Measurements from ENCODE around the gene MBD5. TPM values are rescaled to one million over a fixed set of nuclear protein-coding genes. Genes with fewer than 3 reads are reported as not detected.

MBD5 gene
- total and polyA plus RNA-seq, 2 of the 4 experiments (the other 2 are of a cell fraction) = 9.8 to 14.2 TPM

DNA sequence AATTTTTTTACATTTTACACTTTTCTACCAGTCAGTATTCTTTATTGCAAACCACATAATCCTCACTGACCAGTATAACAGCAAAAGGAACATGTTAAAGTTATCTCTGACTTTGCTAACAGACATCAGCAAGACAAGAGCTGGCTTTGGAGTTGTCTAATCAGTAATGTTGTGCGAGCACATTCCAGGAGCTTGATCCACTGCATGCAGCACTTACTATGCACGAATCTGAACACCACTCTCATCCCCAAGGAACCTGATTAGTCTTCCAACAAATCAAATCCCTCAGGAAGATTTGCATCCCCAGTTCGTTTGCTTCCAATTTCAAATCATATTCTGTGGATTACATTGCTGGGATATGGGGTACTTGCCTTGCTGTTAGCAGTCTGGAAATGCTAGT is 354.3 kb downstream of the MBD5 start:
- dilution Hi-C loops (cut with HindIII; ENCODE audit: low sequenced_read_pairs, unreplicated experiment) = no loop called here
- CTCF ChIA-PET = interaction anchor here (0.9 kb wide), 1 partner anchor 36 kb away, joined by 3 read pairs; no protein-coding TSS in a partner anchor
- BruUV-seq (replicated peaks) = no TSS peak
- POLR2A ChIA-PET (ENCODE audit: unreplicated experiment) = no interaction called here
- Histone ChIP-seq H2BK5ac (ENCODE audit: low read depth, low read length, poor library complexity, severe bottlenecking) (no peak overlapping the region), H2BK20ac (ENCODE audit: low read depth, low read length) (no peak overlapping the region), H3K18ac (ENCODE audit: low read depth, low read length) (no peak overlapping the region), H3K27me3 (ENCODE audit: control insufficient read depth, insufficient read depth, low read length) (no peaks in the 10 kb centered on the region), H3K36me3 (ENCODE audit: control insufficient read depth, insufficient read depth, low read length) (no peaks in the 10 kb centered on the region), H3K4me2 (ENCODE audit: low read depth, low read length) (no peak overlapping the region), H2AFZ (replicated peaks; ENCODE audit: low read length, poor library complexity) (no peak overlapping the region), H2AK9ac (replicated peaks; ENCODE audit: low read depth, low read length, poor library complexity) (no peak overlapping the region), H3K9ac (ENCODE audit: low read depth, low read length) (no peak overlapping the region), H3K4me3 (ENCODE audit: insufficient read depth, low read depth, low read length) (no peak overlapping the region), H3K4ac (ENCODE audit: low read depth, low read length) (no peak overlapping the region), H4K5ac (ENCODE audit: low read depth, low read length) (no peak overlapping the region), H3K23ac (ENCODE audit: low read depth, low read length) (no peak overlapping the region), H3K79me1 (ENCODE audit: low read depth in 1 of 2, low read length in 2 of 2) (no peaks in the 10 kb centered on the region; a peak in 1 of 4 replicates), H2BK120ac (ENCODE audit: low read depth, low read length) (no peak overlapping the region), H3K14ac (replicated peaks; ENCODE audit: low read depth, low read length) (no peak overlapping the region), H3K9me1 (ENCODE audit: insufficient read depth, low read length) (no peaks in the 10 kb centered on the region), H3K56ac (ENCODE audit: extremely low read depth, insufficient read depth, low read length) (no peak overlapping the region), H3K27ac (ENCODE audit: insufficient read depth, low read length) (no peak overlapping the region), H4K91ac (ENCODE audit: insufficient read depth, low read depth, low read length) (no peak overlapping the region), H3K4me1 (ENCODE audit: control insufficient read depth, insufficient read depth, low read length) (no peaks in the 10 kb centered on the region), H2BK15ac (ENCODE audit: low read depth, low read length) (no peak overlapping the region), H2AK5ac (ENCODE audit: low read depth, low read length) (no peak overlapping the region), H3K9me3 (ENCODE audit: control insufficient read depth, insufficient read depth, low read length) (no peaks in the 10 kb centered on the region), H4K8ac (ENCODE audit: low read depth in 2 of 2, low read length in 2 of 2) (no peak overlapping the region), H4K20me1 (ENCODE audit: insufficient read depth, low read length) (no peaks in the 10 kb centered on the region)
- TF ChIP-seq, protein P1, sequence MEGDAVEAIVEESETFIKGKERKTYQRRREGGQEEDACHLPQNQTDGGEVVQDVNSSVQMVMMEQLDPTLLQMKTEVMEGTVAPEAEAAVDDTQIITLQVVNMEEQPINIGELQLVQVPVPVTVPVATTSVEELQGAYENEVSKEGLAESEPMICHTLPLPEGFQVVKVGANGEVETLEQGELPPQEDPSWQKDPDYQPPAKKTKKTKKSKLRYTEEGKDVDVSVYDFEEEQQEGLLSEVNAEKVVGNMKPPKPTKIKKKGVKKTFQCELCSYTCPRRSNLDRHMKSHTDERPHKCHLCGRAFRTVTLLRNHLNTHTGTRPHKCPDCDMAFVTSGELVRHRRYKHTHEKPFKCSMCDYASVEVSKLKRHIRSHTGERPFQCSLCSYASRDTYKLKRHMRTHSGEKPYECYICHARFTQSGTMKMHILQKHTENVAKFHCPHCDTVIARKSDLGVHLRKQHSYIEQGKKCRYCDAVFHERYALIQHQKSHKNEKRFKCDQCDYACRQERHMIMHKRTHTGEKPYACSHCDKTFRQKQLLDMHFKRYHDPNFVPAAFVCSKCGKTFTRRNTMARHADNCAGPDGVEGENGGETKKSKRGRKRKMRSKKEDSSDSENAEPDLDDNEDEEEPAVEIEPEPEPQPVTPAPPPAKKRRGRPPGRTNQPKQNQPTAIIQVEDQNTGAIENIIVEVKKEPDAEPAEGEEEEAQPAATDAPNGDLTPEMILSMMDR (conservative IDR thresholded peaks at IDR 0.05; ENCODE audit: low read depth, low read length) = no peak
- TF ChIP-seq FOS (IDR thresholded peaks at IDR 0.05; ENCODE audit: low read depth, low read length) = no peak
- no peak for TF ChIP-seq CEBPB (IDR thresholded peaks at IDR 0.05; ENCODE audit: low read depth, low read length)
- TF ChIP-seq RFX5 (IDR thresholded peaks at IDR 0.05; ENCODE audit: low read depth, low read length) = no peak
- TF ChIP-seq POLR2A (IDR thresholded peaks at IDR 0.05; ENCODE audit: low read depth, low read length) = no peak
- TF ChIP-seq RCOR1 (IDR thresholded peaks at IDR 0.05; ENCODE audit: insufficient replicate concordance, low read length) = no peak
- TF ChIP-seq MAZ (IDR thresholded peaks at IDR 0.05; ENCODE audit: borderline replicate concordance, low read depth, low read length) = no peak
- no peak for TF ChIP-seq RAD21 (IDR thresholded peaks at IDR 0.05; ENCODE audit: low read length)
- TF ChIP-seq BHLHE40 (IDR thresholded peaks at IDR 0.05; ENCODE audit: low read depth, low read length) = no peak
- TF ChIP-seq MXI1 (IDR thresholded peaks at IDR 0.05; ENCODE audit: borderline replicate concordance, low read depth, low read length) = no peak
- TF ChIP-seq SMC3 (IDR thresholded peaks at IDR 0.05; ENCODE audit: low read depth, low read length) = no peak
- TF ChIP-seq NFE2L2 (IDR thresholded peaks at IDR 0.05; ENCODE audit: low read depth, low read length) = no peak
- TF ChIP-seq, protein P2, sequence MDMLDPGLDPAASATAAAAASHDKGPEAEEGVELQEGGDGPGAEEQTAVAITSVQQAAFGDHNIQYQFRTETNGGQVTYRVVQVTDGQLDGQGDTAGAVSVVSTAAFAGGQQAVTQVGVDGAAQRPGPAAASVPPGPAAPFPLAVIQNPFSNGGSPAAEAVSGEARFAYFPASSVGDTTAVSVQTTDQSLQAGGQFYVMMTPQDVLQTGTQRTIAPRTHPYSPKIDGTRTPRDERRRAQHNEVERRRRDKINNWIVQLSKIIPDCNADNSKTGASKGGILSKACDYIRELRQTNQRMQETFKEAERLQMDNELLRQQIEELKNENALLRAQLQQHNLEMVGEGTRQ (IDR thresholded peaks at IDR 0.05; ENCODE audit: low read depth, low read length) = no peak
- DNase-seq (peak; percentile 28), ATAC-seq (ENCODE audit: low read depth) (peak; percentile 76)
- in situ Hi-C loops (cut with MboI; ENCODE audit: low sequenced_read_pairs) = no loop called here
- intact Hi-C loops (cut with micrococcal nuclease) = loop anchor here (2.0 kb wide), 1 partner anchor 18 kb away; no protein-coding TSS in a partner anchor
- no CpG with 5 or more reads among the region's 3 CpGs for WGBS, 2 experiments (ENCODE audit: extremely low coverage in 2 of 2, insufficient read length in 1 of 2)

All from IMR-90 (cell line).